Stimulated activated CD4-positive, alpha-beta T cell treated with anti-CD3 and anti-CD28 coated beads, TNF-alpha, amount 100 ng/mL, for 1 hour (primary cell): Measurements from ENCODE around the gene ALK.
"Not testable (repeated sequence)": the region's sequence is repeated elsewhere in the genome, so short reads cannot be mapped to it uniquely, and the experiment has no call there.

Experiments
- DNase-seq, 3 donors: peaks; one replicate each; pipeline ENCODE4 v3.0.0-alpha.2; 2020; ENCODE audit warnings: low read depth in 3 of 3, low spot score in 1 of 3

ALK gene

GRCh38 chr2:29262681-29263260, 658.6 kb downstream of the ALK start:
- DNase-seq: no peak

- DNase-seq: no peak
These were observed 660.4 kb downstream of the ALK start for GRCh38 chr2:29261003-29261402.

GRCh38 chr2:29260142-29260772, 661.1 kb downstream of the ALK start:
- DNase-seq: no peak

GRCh38 chr2:29259221-29259620, 662.2 kb downstream of the ALK start:
- DNase-seq: no peak

- DNase-seq: no peak
These were observed 666.4 kb downstream of the ALK start for GRCh38 chr2:29255004-29255403.

GRCh38 chr2:29253495-29254275, 667.7 kb downstream of the ALK start:
- DNase-seq: not testable (repeated sequence)

GRCh38 chr2:29253026-29253425, 668.4 kb downstream of the ALK start:
- no peak for DNase-seq

GRCh38 chr2:29251406-29251805, 670.0 kb downstream of the ALK start:
- no peak for DNase-seq

- no peak for DNase-seq
These were observed 670.4 kb downstream of the ALK start for GRCh38 chr2:29250977-29251376.

- no peak for DNase-seq
These were observed 671.6 kb downstream of the ALK start for GRCh38 chr2:29249666-29250253.

- no peak for DNase-seq
These were observed 674.0 kb downstream of the ALK start for GRCh38 chr2:29247336-29247914.

GRCh38 chr2:29246383-29247300, 674.7 kb downstream of the ALK start:
- no peak for DNase-seq

- no peak for DNase-seq
These were observed 675.5 kb downstream of the ALK start for GRCh38 chr2:29245742-29246382.

GRCh38 chr2:29245035-29245741, 676.2 kb downstream of the ALK start:
- DNase-seq: not testable (repeated sequence)

- no peak for DNase-seq
These were observed 678.6 kb downstream of the ALK start for GRCh38 chr2:29242621-29243375.

- no peak for DNase-seq
These were observed 679.3 kb downstream of the ALK start for GRCh38 chr2:29241955-29242565.

GRCh38 chr2:29241341-29241740, 680.0 kb downstream of the ALK start:
- DNase-seq: no peak

- no peak for DNase-seq
These were observed 680.8 kb downstream of the ALK start for GRCh38 chr2:29240601-29241000.
